ENCODE results near the gene PLXNA4.
"Not testable (repeated sequence)": the region's sequence is repeated elsewhere in the genome, so short reads cannot be mapped to it uniquely, and the experiment has no call there.

The PLXNA4 gene

GRCh38 chr7:132575982-132576720 lies at the start of gene PLXNA4:
Gene PLXNA4, minus strand, starts transcription at chr7:132576470. Its CDS starts 67,777 bp downstream, at chr7:132508693.
- peak in 1 of 2 experiments; percentile 26 for DNase-seq

- no peak for DNase-seq
Measured at GRCh38 chr7:132625651-132626050, 49.4 kb upstream of the PLXNA4 start.

GRCh38 chr7:132622081-132622480 lies 45.8 kb upstream of the PLXNA4 start:
- no peak for DNase-seq

GRCh38 chr7:132619967-132620366 lies 43.7 kb upstream of the PLXNA4 start:
- DNase-seq = no peak

GRCh38 chr7:132618956-132619305 lies 42.7 kb upstream of the PLXNA4 start:
- no peak for DNase-seq

- no peak for DNase-seq
Measured at GRCh38 chr7:132618271-132618955, 42.1 kb upstream of the PLXNA4 start.

- no peak for DNase-seq
Measured at GRCh38 chr7:132614428-132615318, 38.4 kb upstream of the PLXNA4 start.

- no peak for DNase-seq
Measured at GRCh38 chr7:132613737-132614136, 37.5 kb upstream of the PLXNA4 start.

- DNase-seq = no peak
Measured at GRCh38 chr7:132610995-132611394, 34.7 kb upstream of the PLXNA4 start.

GRCh38 chr7:132609906-132610520 lies 33.7 kb upstream of the PLXNA4 start:
- DNase-seq = no peak

- no peak for DNase-seq
Measured at GRCh38 chr7:132609222-132609621, 33.0 kb upstream of the PLXNA4 start.

GRCh38 chr7:132608523-132608922 lies 32.3 kb upstream of the PLXNA4 start:
- no peak for DNase-seq

GRCh38 chr7:132607656-132608055 lies 31.4 kb upstream of the PLXNA4 start:
- DNase-seq = no peak

GRCh38 chr7:132604121-132604520 lies 27.9 kb upstream of the PLXNA4 start:
- DNase-seq = no peak

GRCh38 chr7:132603220-132603833 lies 27.1 kb upstream of the PLXNA4 start:
- no peak for DNase-seq

GRCh38 chr7:132601783-132602182 lies 25.5 kb upstream of the PLXNA4 start:
- no peak for DNase-seq

GRCh38 chr7:132596588-132596987 lies 20.3 kb upstream of the PLXNA4 start:
- no peak for DNase-seq

GRCh38 chr7:132594741-132595140 lies 18.5 kb upstream of the PLXNA4 start:
- DNase-seq = not testable (repeated sequence)

GRCh38 chr7:132592936-132593335 lies 16.7 kb upstream of the PLXNA4 start:
- no peak for DNase-seq

GRCh38 chr7:132592231-132592920 lies 16.1 kb upstream of the PLXNA4 start:
- no peak for DNase-seq

GRCh38 chr7:132590162-132590561 lies 13.9 kb upstream of the PLXNA4 start:
- DNase-seq = no peak

GRCh38 chr7:132588596-132588995 lies 12.3 kb upstream of the PLXNA4 start:
- DNase-seq = no peak
